K562 (cell line): Measurements from ENCODE around the gene GAB4. TPM values are rescaled to one million over a fixed set of nuclear protein-coding genes. Genes with fewer than 3 reads are reported as not detected.
"Not testable (repeated sequence)": the region's sequence is repeated elsewhere in the genome, so short reads cannot be mapped to it uniquely, and the experiment has no call there.

Source experiments
- ATAC-seq: fragments of 200-7000 bp; cut with Tn5 transposase; 3 replicates; pipeline ENCODE4 v1.9.1; 2020; ENCODE audit warnings: moderate library complexity
- BruUV-seq: library from RNA; stranded (reverse); fragments of 400-500 nt; replicated peaks from 2 replicates; lab custom pipeline; 2021; lab: Mats Ljungman, UMichigan
- CTCF ChIA-PET: fragments of 300-600 bp; formaldehyde crosslinking; extraction: SDS; loops from one replicate; lab custom pipeline; 2021; ENCODE audit warnings: low intra/inter-chr PET ratio; lab: Yijun Ruan, JAX
- POLR2A ChIA-PET: fragments of 300-600, 350-650 bp; sonication (Branson Sonifier 250); formaldehyde crosslinking; extraction: SDS; loops from one replicate; lab custom pipeline; 2021; ENCODE audit warnings: antibody characterized with exemption, inconsistent platforms; lab: Yijun Ruan, JAX
- DNase-seq, 4 experiments: peaks; one replicate each; pipeline versions ENCODE4 v3.0.0 to v3.0.0-alpha.2; 2011 to 2018; ENCODE audit warnings: low spot score in 3 of 4, mixed read lengths in 3 of 4; ENCODE audit errors: extremely low read depth in 1 of 4
- FAIRE-seq: peaks from 2 replicates; lab custom pipeline; 2011; peaks lifted over from hg19 to GRCh38; lab: Jason Lieb, UNC
- H2AFZ ChIP-seq: 2 replicates; pipeline ENCODE4 v1.6.0; 2011; ENCODE audit warnings: low read depth, low read length, control low read depth, inconsistent platforms
- H3K27ac ChIP-seq: fragments of 200-600 bp; 3 replicates; pipeline ENCODE4 v1.8.0; 2011; ENCODE audit warnings: low read depth, mild to moderate bottlenecking, control low read depth, inconsistent platforms, low read length, moderate library complexity, mixed read lengths; ENCODE audit errors: extremely low read depth
- H3K27me3 ChIP-seq, 2 experiments: fragments of 300-600 bp in 1 of 2; 2 replicates in 1 of 2; 3 replicates in 1 of 2; pipeline versions ENCODE4 v1.6.0 to v1.8.0; 2011; ENCODE audit warnings: inconsistent platforms in 2 of 2, low read length in 2 of 2, mild to moderate bottlenecking in 1 of 2, mixed read lengths in 1 of 2, moderate library complexity in 1 of 2; ENCODE audit not compliant: control insufficient read depth in 2 of 2, insufficient read depth in 2 of 2
- H3K36me3 ChIP-seq: fragments of 300-600 bp; 3 replicates; pipeline ENCODE4 v1.8.0; 2011; ENCODE audit warnings: mild to moderate bottlenecking, low read length, inconsistent platforms; ENCODE audit not compliant: control insufficient read depth, insufficient read depth
- H3K4me1 ChIP-seq, 2 experiments: fragments of 200-600 bp in 1 of 2; replicated peaks in 1 of 2; 2 replicates in 1 of 2; 3 replicates in 1 of 2; pipeline versions ENCODE4 v1.5.1 to v1.8.0; 2011; ENCODE audit warnings: inconsistent platforms in 2 of 2, low read length in 2 of 2, mild to moderate bottlenecking in 1 of 2, mixed read lengths in 1 of 2, moderate library complexity in 1 of 2; ENCODE audit not compliant: control insufficient read depth in 2 of 2, insufficient read depth in 2 of 2
- H3K4me2 ChIP-seq: 2 replicates; pipeline ENCODE4 v1.6.1; 2011; ENCODE audit warnings: low read length, control low read depth, inconsistent platforms, mixed read lengths; ENCODE audit not compliant: insufficient read depth
- H3K4me3 ChIP-seq: fragments of 200-600 bp; sonication (generic), shearing (Covaris generic); 2 replicates; pipeline ENCODE4 v1.5.1; 2016; ENCODE audit warnings: control low read depth, inconsistent platforms
- H3K79me2 ChIP-seq: fragments of 200-600 bp; 3 replicates; pipeline ENCODE4 v1.8.0; 2011; ENCODE audit warnings: low read length, inconsistent platforms; ENCODE audit not compliant: control insufficient read depth, insufficient read depth
- H3K9ac ChIP-seq, 2 experiments: 2 replicates each; pipeline versions ENCODE4 v1.6.0 to v1.6.1; 2011; ENCODE audit warnings: low read depth in 2 of 2, low read length in 2 of 2, control low read depth in 1 of 2, inconsistent platforms in 1 of 2, mild to moderate bottlenecking in 1 of 2, mixed read lengths in 1 of 2; ENCODE audit not compliant: insufficient read depth in 1 of 2
- H3K9me1 ChIP-seq: one replicate; pipeline ENCODE4 v1.6.0; 2011; ENCODE audit warnings: inconsistent platforms, mild to moderate bottlenecking, low read length, moderate library complexity; ENCODE audit not compliant: control insufficient read depth, insufficient read depth
- H3K9me3 ChIP-seq: replicated peaks from 2 replicates; pipeline ENCODE4 v1.5.1; 2011; ENCODE audit warnings: low read depth, low read length, inconsistent platforms; ENCODE audit not compliant: control insufficient read depth, insufficient read depth
- H4K20me1 ChIP-seq: replicated peaks from 2 replicates; pipeline ENCODE4 v1.6.1; 2011; ENCODE audit warnings: low read length, inconsistent platforms, mixed read lengths; ENCODE audit not compliant: control insufficient read depth, insufficient read depth
- ZNF444 ChIP-seq: fragments of 250-450 bp; sonication (Bioruptor Pico); IDR thresholded peaks from 2 replicates; pipeline ENCODE4 v1.4.0; 2020; ENCODE audit warnings: mild to moderate bottlenecking, moderate library complexity
- WGBS: fragments of 100-300 bp; shearing (Covaris generic); methylation state at CpG from one replicate; pipeline ENCODE4 v1.1.6; 2016; ENCODE audit warnings: low coverage, mixed read lengths; ENCODE audit not compliant: insufficient coverage; ENCODE audit errors: missing lambda C conversion rate; 5-methylcytosine and 5-hydroxymethylcytosine counted together
- in situ Hi-C: fragments of 300-500 bp; cut with MboI; formaldehyde crosslinking; loops from 4 replicates; pipeline ENCODE4 v1.15.0; 2018; ENCODE audit warnings: inconsistent platforms, mixed read lengths
- intact Hi-C: fragments of 100-400 bp; cut with micrococcal nuclease; formaldehyde crosslinking; loops from 2 replicates; pipeline ENCODE4 v1.14.2; 2022
- polyA plus RNA-seq, 8 experiments: library from polyadenylated mRNA; depleted of rRNA in 4 of 8; stranded (reverse) in 5 of 8; unstranded in 3 of 8; fragments of >200 nt; fragmentation: Nextera tagmentation in 2 of 8; fragmentation: Illumina TruSeq in 1 of 8; extraction: Ambion mirVana in 2 of 8; extraction: Trizol in 1 of 8; gene quantifications; 2 replicates each; pipeline versions ENCODE4 v1.2.1 to v1.2.3, GENCODE V29; 2011 to 2014; ENCODE audit warnings: inconsistent platforms in 1 of 8, missing spikeins in 1 of 8
- total RNA-seq, 7 experiments: library from RNA; depleted of rRNA in 6 of 7; stranded (reverse); fragments of >200 nt in 6 of 7; fragmentation: Illumina TruSeq in 2 of 7; extraction: Trizol in 2 of 7; gene quantifications; 2 replicates each; pipeline versions ENCODE4 v1.2.1 to v1.2.3, GENCODE V29; 2011 to 2021; ENCODE audit warnings: low replicate concordance in 1 of 7
- TF ChIP-seq, protein P1 (sequence below): fragments of 250-450 bp; sonication (Bioruptor Pico); IDR thresholded peaks from 2 replicates; pipeline ENCODE4 v1.9.0; 2021; ENCODE audit warnings: mild to moderate bottlenecking

GAB4 gene
- total and polyA plus RNA-seq, 9 of the 15 experiments (the other 6 are each of a cell fraction or from before 2014, with no cell fraction given), result 0.04 to 0.11 (median 0.04) TPM; not detected in 6

DNA sequence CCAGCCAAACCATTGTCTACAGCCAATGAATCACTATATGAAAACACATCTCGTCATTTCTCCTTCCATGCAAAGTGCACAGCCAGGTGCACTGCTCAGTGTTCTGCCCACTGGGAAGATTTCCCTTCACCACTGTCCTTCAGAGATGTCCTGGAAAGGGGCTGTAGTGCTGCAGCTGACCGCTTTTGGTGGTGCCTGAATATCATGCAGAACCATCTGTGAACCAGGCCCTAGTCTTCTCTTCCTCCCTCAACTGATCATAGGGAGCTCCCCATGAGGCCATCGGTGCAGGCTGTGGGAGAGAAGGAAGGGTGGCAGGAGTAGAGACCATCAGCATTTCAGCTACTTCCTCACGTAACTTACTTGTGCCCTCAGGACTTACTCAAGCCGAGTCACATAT lies 70.2 kb downstream of the GAB4 start:
- H3K79me2 ChIP-seq, result no peaks in the 10 kb centered on the region
- intact Hi-C loops, result no loop called here
- no peaks in the 10 kb centered on the region for H3K9me3 ChIP-seq
- no TSS peak for BruUV-seq
- FAIRE-seq (no peak), DNase-seq (no peak)
- no peak overlapping the region for H3K27ac ChIP-seq
- H3K4me1 ChIP-seq, result no peaks in the 10 kb centered on the region
- TF ChIP-seq ZNF444 (CRISPR knock-in tag), result no peak
- TF ChIP-seq, protein P1, sequence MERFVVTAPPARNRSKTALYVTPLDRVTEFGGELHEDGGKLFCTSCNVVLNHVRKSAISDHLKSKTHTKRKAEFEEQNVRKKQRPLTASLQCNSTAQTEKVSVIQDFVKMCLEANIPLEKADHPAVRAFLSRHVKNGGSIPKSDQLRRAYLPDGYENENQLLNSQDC, result no peak
- TF ChIP-seq, all 486 proteins: peak for 0
- Histone ChIP-seq H4K20me1 (no peaks in the 10 kb centered on the region), H3K4me2 (no peak overlapping the region), H3K36me3 (no peaks in the 10 kb centered on the region), H3K27me3 (no peaks in the 10 kb centered on the region; a peak in 1 of 5 replicates), H2AFZ (no peak overlapping the region), H3K9me1 (no peaks in the 10 kb centered on the region), H3K9ac (no peak overlapping the region), H3K4me3 (no peak overlapping the region)
- CTCF ChIA-PET, result no interaction called here
- no peak for ATAC-seq
- POLR2A ChIA-PET, result no interaction called here
- in situ Hi-C loops, result no loop called here
- 0% methylated on average over 5 of the region's 5 CpGs for WGBS

DNA sequence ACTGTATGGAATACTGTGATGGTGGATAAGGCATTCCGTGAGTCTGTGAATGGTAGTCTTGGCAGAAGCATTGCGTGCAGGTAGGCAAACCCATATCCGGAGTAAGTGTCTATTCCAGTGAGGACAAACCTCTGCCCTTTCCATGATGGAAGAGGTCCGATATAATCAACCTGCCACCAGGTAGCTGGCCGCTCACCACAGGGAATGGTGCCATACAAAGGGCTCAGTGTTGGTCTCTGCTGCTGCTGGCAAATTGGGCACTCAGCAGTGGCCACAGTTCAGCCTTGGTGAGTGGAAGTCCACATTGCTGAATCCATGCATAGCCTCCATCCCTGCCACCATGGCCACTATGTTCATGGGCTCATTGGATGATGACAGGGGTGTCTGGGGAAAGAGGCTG lies 70.8 kb downstream of the GAB4 start:
- H3K79me2 ChIP-seq, result not testable (repeated sequence)
- WGBS, result 2% methylated on average over 5 of the region's 5 CpGs

More for the DNA sequence above, 70.8 kb downstream of the GAB4 start:
- intact Hi-C loops, H3K27me3 ChIP-seq, H2AFZ ChIP-seq, H3K4me3 ChIP-seq, H3K9me1 ChIP-seq, POLR2A ChIA-PET, DNase-seq, H3K9me3 ChIP-seq, FAIRE-seq, H3K9ac ChIP-seq, H3K4me2 ChIP-seq, H4K20me1 ChIP-seq, H3K27ac ChIP-seq, ATAC-seq, BruUV-seq, H3K4me1 ChIP-seq, H3K36me3 ChIP-seq, in situ Hi-C loops: not testable (repeated sequence)
- CTCF ChIA-PET, result interaction anchor here (0.6 kb wide), 1 partner anchor 235 kb away, joined by 3 read pairs; no protein-coding TSS in a partner anchor
